Ascending aorta (tissue), 2 donors: ENCODE measurements around the gene SLC22A17. TPM values are rescaled to one million over a fixed set of nuclear protein-coding genes. Genes with fewer than 3 reads are reported as not detected.

ENCODE experiments used
- DNase-seq, 2 donors: peaks; one replicate each; pipeline ENCODE4 v3.0.0-alpha.2; 2019; ENCODE audit warnings: low spot score in 2 of 2
- H3K27ac ChIP-seq, 2 donors: fragments of 200-600 bp; sonication (generic); one replicate each; pipeline ENCODE4 v1.5.1; 2016 to 2017; ENCODE audit warnings: mild to moderate bottlenecking in 1 of 2
- H3K27me3 ChIP-seq: fragments of 200-600 bp; sonication (generic); one replicate; pipeline ENCODE4 v1.5.1; 2017
- H3K36me3 ChIP-seq, 2 donors: fragments of 200-600 bp; sonication (generic); one replicate each; pipeline ENCODE4 v1.5.1; 2016
- H3K4me1 ChIP-seq, 2 donors: fragments of 200-600 bp; sonication (generic); one replicate each; pipeline ENCODE4 v1.5.1; 2016 to 2017; ENCODE audit warnings: mild to moderate bottlenecking in 1 of 2
- H3K4me3 ChIP-seq, 2 donors: fragments of 200-600 bp; sonication (generic); one replicate each; pipeline ENCODE4 v1.5.1; 2016 to 2017; ENCODE audit warnings: mild to moderate bottlenecking in 1 of 2
- H3K9me3 ChIP-seq, 2 donors: fragments of 200-600 bp; sonication (generic); one replicate each; pipeline ENCODE4 v1.5.1; 2016
- CTCF ChIP-seq, 3 experiments: fragments of 200-600 bp in 2 of 3; fragments of 450-650 bp in 1 of 3; sonication (generic) in 2 of 3; IDR thresholded peaks; one replicate each; pipeline ENCODE4 v1.5.1; 2016 to 2019; ENCODE audit warnings: antibody characterized with exemption in 3 of 3, mild to moderate bottlenecking in 1 of 3, moderate library complexity in 1 of 3
- intact Hi-C: fragments of 100-400 bp; cut with DNase I; formaldehyde crosslinking; loops from one replicate; pipeline ENCODE4 v1.15.1; 2023
- total RNA-seq: library from RNA; depleted of rRNA; stranded (reverse); fragments of >200 nt; gene quantifications from one replicate; pipeline ENCODE4 v1.1.0, GENCODE V29; 2016

The SLC22A17 gene
- total RNA-seq, 1 donor from 2014 or later = 89.7 TPM

DNA sequence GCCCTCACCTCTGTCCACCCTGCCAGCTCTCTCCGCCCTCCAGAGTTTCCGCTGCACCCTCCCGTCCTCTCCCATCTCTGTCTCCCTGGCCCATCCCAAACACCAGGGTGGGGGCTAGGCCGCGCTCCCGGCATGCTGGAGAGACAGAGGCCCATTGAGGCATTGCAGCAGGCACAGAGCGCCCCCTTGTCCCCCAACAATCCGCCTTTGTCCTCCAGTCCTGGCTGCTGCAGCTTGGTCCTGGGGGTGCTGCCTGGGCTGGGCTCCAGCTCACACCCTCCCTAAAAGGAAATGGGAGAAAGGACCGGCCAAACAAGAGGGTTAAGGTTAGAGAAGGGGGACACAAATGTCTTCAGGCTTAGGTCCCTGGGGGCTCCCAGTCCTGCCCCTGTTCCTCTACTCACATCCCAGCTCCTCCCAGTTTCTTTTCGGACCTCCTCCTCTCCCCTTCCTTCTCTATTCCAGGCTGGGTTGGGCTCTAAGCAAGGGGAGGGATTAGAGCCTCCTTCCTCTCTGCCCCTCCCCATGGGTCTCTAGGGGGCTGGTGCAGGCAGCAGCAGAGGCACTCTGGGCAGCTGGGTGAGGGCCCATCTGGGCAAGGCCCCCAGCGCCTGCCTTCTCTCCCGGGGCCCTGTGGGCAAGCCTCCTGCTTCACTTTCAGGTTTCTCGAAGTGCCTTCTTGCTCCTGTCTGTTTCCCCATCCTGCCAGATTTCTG lies 24.0 kb upstream of the SLC22A17 start, which contains the start of gene CMTM5:
Gene CMTM5, plus strand, starts transcription at position 565 of the 716 bp plus-strand sequence. CDS start 206 bp downstream, outside the sequence.
- Histone ChIP-seq H3K9me3 (no peaks in the 10 kb centered on the region), H3K4me3 (peak within 1 kb of the TSS in 1 of 2 donors; percentile 55), H3K36me3 (no peaks in the 10 kb centered on the region), H3K27ac (peak within 1 kb of the TSS; percentile 26 to 62), H3K27me3 (no peaks in the 10 kb centered on the region), H3K4me1 (no peaks in the 10 kb centered on the region)
- intact Hi-C loops = no loop called here
- no peak for DNase-seq
- TF ChIP-seq CTCF (IDR thresholded peaks at IDR 0.05) = no peak

DNA sequence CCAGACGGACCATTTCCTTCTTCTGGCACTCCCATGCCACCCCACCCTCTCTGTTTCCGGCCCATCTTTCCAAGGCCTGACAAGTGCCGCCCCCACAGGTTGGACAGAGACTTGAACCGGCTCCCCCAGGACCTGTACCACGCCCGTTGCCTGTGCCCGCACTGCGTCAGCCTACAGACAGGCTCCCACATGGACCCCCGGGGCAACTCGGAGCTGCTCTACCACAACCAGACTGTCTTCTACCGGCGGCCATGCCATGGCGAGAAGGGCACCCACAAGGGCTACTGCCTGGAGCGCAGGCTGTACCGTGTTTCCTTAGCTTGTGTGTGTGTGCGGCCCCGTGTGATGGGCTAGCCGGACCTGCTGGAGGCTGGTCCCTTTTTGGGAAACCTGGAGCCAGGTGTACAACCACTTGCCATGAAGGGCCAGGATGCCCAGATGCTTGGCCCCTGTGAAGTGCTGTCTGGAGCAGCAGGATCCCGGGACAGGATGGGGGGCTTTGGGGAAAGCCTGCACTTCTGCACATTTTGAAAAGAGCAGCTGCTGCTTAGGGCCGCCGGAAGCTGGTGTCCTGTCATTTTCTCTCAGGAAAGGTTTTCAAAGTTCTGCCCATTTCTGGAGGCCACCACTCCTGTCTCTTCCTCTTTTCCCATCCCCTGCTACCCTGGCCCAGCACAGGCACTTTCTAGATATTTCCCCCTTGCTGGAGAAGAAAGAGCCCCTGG lies 23.0 kb upstream of the SLC22A17 start:
- Histone ChIP-seq H3K4me1 (no peaks in the 10 kb centered on the region), H3K36me3 (no peaks in the 10 kb centered on the region), H3K4me3 (no peak overlapping the region), H3K27me3 (no peaks in the 10 kb centered on the region), H3K27ac (no peak overlapping the region), H3K9me3 (no peaks in the 10 kb centered on the region)
- no peak for DNase-seq
- no peak for TF ChIP-seq CTCF (IDR thresholded peaks at IDR 0.05)
- intact Hi-C loops = no loop called here

DNA sequence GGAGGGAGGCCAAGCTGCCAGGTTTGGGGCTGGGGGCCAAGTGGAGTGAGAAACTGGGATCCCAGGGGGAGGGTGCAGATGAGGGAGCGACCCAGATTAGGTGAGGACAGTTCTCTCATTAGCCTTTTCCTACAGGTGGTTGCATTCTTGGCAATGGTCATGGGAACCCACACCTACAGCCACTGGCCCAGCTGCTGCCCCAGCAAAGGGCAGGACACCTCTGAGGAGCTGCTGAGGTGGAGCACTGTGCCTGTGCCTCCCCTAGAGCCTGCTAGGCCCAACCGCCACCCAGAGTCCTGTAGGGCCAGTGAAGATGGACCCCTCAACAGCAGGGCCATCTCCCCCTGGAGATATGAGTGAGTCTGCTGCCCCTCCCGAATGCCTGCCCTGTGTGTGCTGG lies 20.4 kb upstream of the SLC22A17 start:
- Histone ChIP-seq H3K27me3 (no peaks in the 10 kb centered on the region), H3K27ac (no peak overlapping the region), H3K4me3 (no peak overlapping the region), H3K9me3 (no peaks in the 10 kb centered on the region), H3K4me1 (no peaks in the 10 kb centered on the region), H3K36me3 (no peaks in the 10 kb centered on the region)
- intact Hi-C loops = no loop called here
- no peak for TF ChIP-seq CTCF (IDR thresholded peaks at IDR 0.05)
- DNase-seq = no peak

- TF ChIP-seq CTCF (IDR thresholded peaks at IDR 0.05) = no peak
- Histone ChIP-seq H3K36me3 (no peaks in the 10 kb centered on the region), H3K4me3 (no peak within 1 kb of the TSS), H3K27ac (no peak within 1 kb of the TSS), H3K27me3 (no peaks in the 10 kb centered on the region), H3K9me3 (no peaks in the 10 kb centered on the region), H3K4me1 (no peaks in the 10 kb centered on the region)
- DNase-seq = no peak
- intact Hi-C loops = no loop called here
Measured at GRCh38 chr14:23372509-23372908, 19.8 kb upstream of the SLC22A17 start, which contains the start of gene IL25. Gene IL25, plus strand, starts transcription at chr14:23372809.

- no peak for TF ChIP-seq CTCF (IDR thresholded peaks at IDR 0.05)
- no peaks in the 10 kb centered on the region for H3K9me3 ChIP-seq
- no peaks in the 10 kb centered on the region for H3K36me3 ChIP-seq
- intact Hi-C loops = no loop called here
- H3K27me3 ChIP-seq = no peaks in the 10 kb centered on the region
- no peaks in the 10 kb centered on the region for H3K4me1 ChIP-seq
- no peak overlapping the region for H3K27ac ChIP-seq
- no peak overlapping the region for H3K4me3 ChIP-seq
- no peak for DNase-seq
Measured at GRCh38 chr14:23371865-23372264, 19.2 kb upstream of the SLC22A17 start.
